IPS-18a (cell line): ENCODE results near the gene DDC.
"Not testable (repeated sequence)": the region's sequence is repeated elsewhere in the genome, so short reads cannot be mapped to it uniquely, and the experiment has no call there.

Experiments
- H3K27ac ChIP-seq: one replicate; pipeline ENCODE4 v1.5.1; 2013; ENCODE audit warnings: low read length
- H3K27me3 ChIP-seq: one replicate; pipeline ENCODE4 v1.6.1; 2013; ENCODE audit warnings: mild to moderate bottlenecking, low read length; ENCODE audit not compliant: control insufficient read depth, insufficient read depth
- H3K36me3 ChIP-seq: one replicate; pipeline ENCODE4 v1.6.1; 2013; ENCODE audit warnings: low read depth, low read length; ENCODE audit not compliant: control insufficient read depth
- H3K4me1 ChIP-seq: one replicate; pipeline ENCODE4 v1.6.1; 2013; ENCODE audit warnings: low read depth, low read length; ENCODE audit not compliant: control insufficient read depth
- H3K4me3 ChIP-seq: one replicate; pipeline ENCODE4 v1.5.1; 2013; ENCODE audit warnings: low read length
- H3K9ac ChIP-seq: one replicate; pipeline ENCODE4 v1.6.1; 2013; ENCODE audit warnings: mild to moderate bottlenecking, low read length, moderate library complexity
- H3K9me3 ChIP-seq: one replicate; pipeline ENCODE4 v1.6.1; 2013; ENCODE audit warnings: low read depth, low read length; ENCODE audit not compliant: control insufficient read depth

Gene DDC

GRCh38 chr7:50531928-50532327, 33.3 kb downstream of the DDC start:
- Histone ChIP-seq H3K27ac (no peak overlapping the region), H3K36me3 (no peaks in the 10 kb centered on the region), H3K27me3 (no peaks in the 10 kb centered on the region), H3K9ac (no peak overlapping the region), H3K4me3 (no peak overlapping the region), H3K4me1 (peaks cover 13% of the 10 kb centered on the region), H3K9me3 (no peaks in the 10 kb centered on the region)

- Histone ChIP-seq H3K4me3 (no peak overlapping the region), H3K4me1 (peaks cover 13% of the 10 kb centered on the region), H3K27me3 (no peaks in the 10 kb centered on the region), H3K9ac (no peak overlapping the region), H3K36me3 (no peaks in the 10 kb centered on the region), H3K9me3 (no peaks in the 10 kb centered on the region), H3K27ac (no peak overlapping the region)
These were observed 33.7 kb downstream of the DDC start for GRCh38 chr7:50531401-50531911.

GRCh38 chr7:50530766-50531165, 34.4 kb downstream of the DDC start:
- no peaks in the 10 kb centered on the region for H3K9me3 ChIP-seq
- no peak overlapping the region for H3K27ac ChIP-seq
- H3K4me1 ChIP-seq: peaks cover 13% of the 10 kb centered on the region
- H3K4me3 ChIP-seq: no peak overlapping the region
- no peaks in the 10 kb centered on the region for H3K27me3 ChIP-seq
- H3K9ac ChIP-seq: no peak overlapping the region
- H3K36me3 ChIP-seq: no peaks in the 10 kb centered on the region

- Histone ChIP-seq H3K9ac (no peak overlapping the region), H3K36me3 (no peaks in the 10 kb centered on the region), H3K4me3 (no peak overlapping the region), H3K9me3 (no peaks in the 10 kb centered on the region), H3K4me1 (peaks cover 13% of the 10 kb centered on the region), H3K27ac (no peak overlapping the region), H3K27me3 (no peaks in the 10 kb centered on the region)
These were observed 35.9 kb downstream of the DDC start for GRCh38 chr7:50529093-50529862.

GRCh38 chr7:50528266-50529092, 36.7 kb downstream of the DDC start:
- Histone ChIP-seq H3K36me3 (no peaks in the 10 kb centered on the region), H3K9ac (no peak overlapping the region), H3K4me1 (peaks cover 13% of the 10 kb centered on the region), H3K4me3 (no peak overlapping the region), H3K27ac (no peak overlapping the region), H3K9me3 (no peaks in the 10 kb centered on the region), H3K27me3 (no peaks in the 10 kb centered on the region)

GRCh38 chr7:50519350-50519749, 45.9 kb downstream of the DDC start:
- H3K36me3 ChIP-seq, H3K9me3 ChIP-seq, H3K4me3 ChIP-seq, H3K27me3 ChIP-seq, H3K4me1 ChIP-seq, H3K27ac ChIP-seq, H3K9ac ChIP-seq: not testable (repeated sequence)

GRCh38 chr7:50513166-50513871, 51.9 kb downstream of the DDC start:
- H3K27ac ChIP-seq: no peak overlapping the region
- no peak overlapping the region for H3K4me3 ChIP-seq
- no peaks in the 10 kb centered on the region for H3K36me3 ChIP-seq
- no peaks in the 10 kb centered on the region for H3K9me3 ChIP-seq
- H3K9ac ChIP-seq: no peak overlapping the region
- no peaks in the 10 kb centered on the region for H3K27me3 ChIP-seq
- no peaks in the 10 kb centered on the region for H3K4me1 ChIP-seq

GRCh38 chr7:50512384-50512783, 52.8 kb downstream of the DDC start:
- no peak overlapping the region for H3K9ac ChIP-seq
- H3K27me3 ChIP-seq: no peaks in the 10 kb centered on the region
- no peaks in the 10 kb centered on the region for H3K36me3 ChIP-seq
- no peak overlapping the region for H3K4me3 ChIP-seq
- H3K4me1 ChIP-seq: no peaks in the 10 kb centered on the region
- H3K27ac ChIP-seq: no peak overlapping the region
- H3K9me3 ChIP-seq: no peaks in the 10 kb centered on the region

GRCh38 chr7:50509459-50509858, 55.7 kb downstream of the DDC start:
- H3K27me3 ChIP-seq: no peaks in the 10 kb centered on the region
- H3K9me3 ChIP-seq: no peaks in the 10 kb centered on the region
- no peaks in the 10 kb centered on the region for H3K36me3 ChIP-seq
- no peaks in the 10 kb centered on the region for H3K4me1 ChIP-seq
- no peak overlapping the region for H3K4me3 ChIP-seq
- no peak overlapping the region for H3K9ac ChIP-seq
- no peak overlapping the region for H3K27ac ChIP-seq

- Histone ChIP-seq H3K9ac (no peak overlapping the region), H3K4me1 (no peaks in the 10 kb centered on the region), H3K9me3 (no peaks in the 10 kb centered on the region), H3K4me3 (no peak overlapping the region), H3K27ac (no peak overlapping the region), H3K36me3 (no peaks in the 10 kb centered on the region), H3K27me3 (no peaks in the 10 kb centered on the region)
These were observed 56.7 kb downstream of the DDC start for GRCh38 chr7:50508471-50508943.

- Histone ChIP-seq H3K9me3 (no peaks in the 10 kb centered on the region), H3K36me3 (no peaks in the 10 kb centered on the region), H3K4me3 (no peak overlapping the region), H3K27ac (no peak overlapping the region), H3K9ac (no peak overlapping the region), H3K4me1 (no peaks in the 10 kb centered on the region), H3K27me3 (no peaks in the 10 kb centered on the region)
These were observed 57.2 kb downstream of the DDC start for GRCh38 chr7:50507898-50508470.
